UCSD-AML1 (cell line): ENCODE data around the gene NWD2.

Experiments
- DNase-seq: peaks from one replicate; lab custom pipeline; 2025; ENCODE audit not compliant: unreplicated experiment; lab: John Stamatoyannopoulos, UW

The NWD2 gene

GRCh38 chr4:37438564-37439279 is 194.2 kb downstream of the NWD2 start:
- no peak for DNase-seq

GRCh38 chr4:37439809-37440474 is 195.4 kb downstream of the NWD2 start:
- no peak for DNase-seq

DNA sequence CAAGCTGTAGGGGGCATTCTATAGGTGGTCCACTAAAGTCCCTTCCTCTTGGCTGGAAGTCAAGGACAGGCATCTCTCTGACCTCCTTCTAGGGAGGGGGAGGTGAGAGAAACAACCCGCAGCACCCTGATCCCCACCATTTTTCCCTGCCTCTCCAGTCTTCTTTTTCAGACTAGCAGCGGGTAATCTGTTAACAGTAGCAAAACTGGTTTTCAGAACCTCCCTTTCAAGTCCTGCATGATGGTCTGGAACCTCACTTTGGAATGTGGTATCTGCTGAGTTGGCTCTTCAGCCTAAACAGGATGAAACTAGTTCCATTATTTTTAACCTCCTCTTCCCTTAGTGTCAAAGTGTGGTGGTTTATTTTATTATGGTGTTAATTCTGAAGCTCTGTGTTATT is 196.0 kb downstream of the NWD2 start:
- no peak for DNase-seq

GRCh38 chr4:37441231-37442061 is 196.9 kb downstream of the NWD2 start:
- DNase-seq = no peak

DNA sequence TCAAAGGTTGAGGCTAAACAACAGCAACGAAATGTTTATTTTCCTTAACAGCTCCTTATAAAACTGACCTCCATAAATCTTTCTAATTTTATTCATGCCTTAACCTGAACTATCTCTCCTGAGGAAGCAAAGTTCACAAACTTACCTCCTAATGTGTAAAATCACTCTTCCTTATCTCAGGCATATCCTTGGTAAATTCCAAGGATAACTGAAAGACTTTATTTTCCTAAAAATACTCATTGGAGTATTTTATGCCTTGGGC is 197.4 kb downstream of the NWD2 start:
- DNase-seq = no peak

- no peak for DNase-seq
Observed at GRCh38 chr4:37443137-37443536, 198.6 kb downstream of the NWD2 start.

DNA sequence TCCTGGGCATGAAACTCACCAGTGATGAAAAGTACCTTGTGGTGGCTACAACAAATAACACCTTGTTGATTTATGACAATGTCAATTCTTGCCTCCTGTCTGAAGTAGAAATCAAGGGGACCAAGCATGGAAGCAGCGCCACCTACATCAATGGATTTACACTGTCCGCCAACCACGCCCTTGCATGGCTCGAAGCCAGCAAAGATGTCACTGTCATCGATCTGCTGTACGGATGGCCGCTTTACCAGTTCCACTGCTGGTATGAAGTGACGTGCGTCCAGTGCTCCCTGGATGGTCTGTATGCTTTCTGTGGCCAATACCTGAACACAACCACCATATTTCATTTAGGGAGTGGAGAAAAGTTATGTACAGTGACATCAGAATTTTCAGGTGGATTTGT is 200.5 kb downstream of the NWD2 start:
- no peak for DNase-seq

DNA sequence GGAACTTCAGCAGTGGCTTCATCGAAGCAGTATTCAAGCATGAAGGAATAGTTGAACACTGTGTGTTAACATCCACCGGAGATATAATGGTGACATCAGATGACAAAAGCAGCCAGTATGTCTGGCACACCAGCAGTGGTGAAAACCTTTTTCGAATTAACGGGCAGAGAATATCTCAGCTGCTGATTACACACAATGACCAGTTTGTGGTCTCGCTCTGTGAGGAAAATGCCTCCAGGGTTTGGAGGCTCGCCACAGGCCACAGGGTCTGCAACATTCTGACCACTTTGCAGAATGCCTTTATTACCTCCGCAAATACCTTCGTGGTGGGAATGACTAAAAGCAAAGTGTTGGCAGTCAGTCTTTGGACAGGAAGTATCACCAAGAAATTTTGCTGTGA is 201.5 kb downstream of the NWD2 start:
- DNase-seq = no peak

DNA sequence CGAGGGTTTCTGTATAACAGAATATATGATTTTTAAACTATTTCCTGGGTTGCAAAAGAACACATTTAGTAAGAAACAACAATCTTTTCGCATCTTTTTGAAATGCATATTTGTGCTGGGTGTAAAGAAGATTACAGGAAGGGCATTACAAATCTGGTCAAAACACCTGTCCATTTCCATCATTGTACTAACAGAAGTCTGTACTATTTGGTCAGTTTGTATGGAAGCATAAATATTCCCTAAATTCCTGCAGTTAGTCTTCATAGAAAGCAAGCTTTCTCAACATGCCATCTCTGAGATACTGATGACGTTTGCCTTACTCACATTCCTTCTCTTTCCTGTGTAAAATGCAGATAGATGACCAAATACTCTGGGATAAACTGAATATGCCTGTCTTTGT is 203.3 kb downstream of the NWD2 start:
- no peak for DNase-seq

- no peak for DNase-seq
Observed at GRCh38 chr4:37450309-37450708, 205.8 kb downstream of the NWD2 start.

- DNase-seq = no peak
Observed at GRCh38 chr4:37450911-37451310, 206.4 kb downstream of the NWD2 start.

DNA sequence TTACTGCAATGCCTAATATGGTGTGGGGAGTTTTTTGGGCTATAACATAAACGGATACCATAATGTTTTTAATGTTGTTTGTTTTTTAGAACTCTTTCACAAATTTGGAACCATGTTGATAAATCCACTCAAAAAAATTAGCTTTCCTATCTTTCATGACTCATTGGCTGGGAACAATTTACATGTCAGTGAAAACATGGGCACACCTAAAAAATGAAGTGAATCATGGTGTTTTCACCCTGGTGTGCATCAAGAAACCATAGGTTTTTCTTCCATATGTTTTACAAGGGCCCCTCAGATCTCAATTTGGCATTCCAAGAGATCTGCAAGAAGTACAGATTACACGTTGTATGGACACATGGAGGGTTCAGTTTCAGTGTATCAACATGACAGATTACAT is 207.1 kb downstream of the NWD2 start:
- no peak for DNase-seq

GRCh38 chr4:37452952-37453280 is 208.4 kb downstream of the NWD2 start:
- no peak for DNase-seq

DNA sequence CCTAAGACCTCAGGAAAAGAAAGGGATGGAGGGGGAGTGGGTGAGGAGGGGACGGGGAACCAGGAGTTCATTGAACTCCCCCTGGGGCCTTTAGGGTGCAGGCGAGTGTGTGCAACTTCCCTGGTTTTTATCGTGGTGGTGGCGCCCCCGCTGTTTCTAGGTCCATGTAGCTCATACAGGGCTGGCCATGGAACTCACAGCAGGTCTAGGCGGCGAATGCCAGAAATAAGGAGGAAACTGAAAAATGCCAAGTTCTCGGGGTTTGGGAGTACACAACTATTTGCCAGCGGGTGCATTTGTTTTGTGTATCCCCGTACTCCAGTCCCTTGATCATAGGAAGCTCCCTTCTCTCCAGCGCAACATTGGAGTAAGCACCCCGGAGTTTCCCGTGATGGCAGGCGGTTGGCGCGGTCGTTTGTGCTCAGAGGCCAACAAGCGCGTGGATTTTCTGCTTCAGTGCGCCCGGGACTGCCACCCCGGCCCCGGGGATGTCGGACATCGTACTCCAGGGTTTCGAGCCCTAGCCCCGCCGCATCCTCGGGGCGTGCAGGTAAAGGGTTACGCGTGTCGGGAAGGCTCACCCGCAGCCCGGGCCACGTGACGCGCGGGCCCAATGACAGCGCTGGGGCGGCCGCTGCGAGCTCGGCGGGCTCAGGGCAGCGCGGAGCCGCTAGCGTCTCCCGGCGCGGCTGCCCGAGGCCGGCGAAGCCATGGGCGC is 208.9 kb downstream of the NWD2 start:
- DNase-seq = no peak

GRCh38 chr4:37453999-37454800 is 209.7 kb downstream of the NWD2 start:
- no peak for DNase-seq

DNA sequence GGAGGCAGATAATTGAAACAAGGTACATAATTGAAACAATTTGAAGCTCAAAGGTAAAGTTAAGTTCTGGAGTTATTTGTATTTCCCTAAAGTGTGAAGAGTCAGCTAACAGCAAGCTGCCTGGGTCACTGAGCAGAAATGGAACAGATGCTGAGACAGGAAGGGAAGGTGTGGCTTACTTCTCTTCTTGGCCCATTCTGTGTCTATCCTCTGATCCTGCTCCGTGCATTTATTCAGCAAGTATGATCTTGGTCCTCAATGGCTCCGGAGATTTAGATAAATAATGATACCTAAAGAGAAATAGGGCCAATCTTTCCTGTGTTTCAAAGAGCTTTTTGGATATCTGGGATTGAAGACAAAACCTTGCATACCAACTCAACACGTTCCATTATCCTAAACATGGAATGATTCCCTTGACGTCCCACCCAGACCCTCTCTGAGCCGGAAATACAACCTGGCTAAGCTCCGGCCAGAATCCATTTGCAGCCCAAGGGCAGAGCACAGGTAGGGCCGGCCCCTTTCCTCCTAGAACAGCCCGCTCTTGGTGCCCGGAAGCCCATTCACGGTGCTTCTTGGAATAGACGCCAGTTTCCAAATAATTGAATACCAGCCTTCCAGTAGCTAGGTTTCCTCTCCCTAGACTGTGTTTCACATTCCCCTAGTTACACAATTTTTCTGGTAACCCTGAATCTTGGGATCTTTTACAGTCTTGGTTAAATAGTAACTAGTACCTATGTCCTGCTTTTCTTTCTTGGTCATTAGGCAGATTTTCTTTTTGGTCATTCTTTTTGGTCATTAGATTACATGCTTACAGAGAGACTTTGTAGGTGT is 211.0 kb downstream of the NWD2 start:
- no peak for DNase-seq

- DNase-seq = no peak
Observed at GRCh38 chr4:37461801-37462200, 217.3 kb downstream of the NWD2 start.

DNA sequence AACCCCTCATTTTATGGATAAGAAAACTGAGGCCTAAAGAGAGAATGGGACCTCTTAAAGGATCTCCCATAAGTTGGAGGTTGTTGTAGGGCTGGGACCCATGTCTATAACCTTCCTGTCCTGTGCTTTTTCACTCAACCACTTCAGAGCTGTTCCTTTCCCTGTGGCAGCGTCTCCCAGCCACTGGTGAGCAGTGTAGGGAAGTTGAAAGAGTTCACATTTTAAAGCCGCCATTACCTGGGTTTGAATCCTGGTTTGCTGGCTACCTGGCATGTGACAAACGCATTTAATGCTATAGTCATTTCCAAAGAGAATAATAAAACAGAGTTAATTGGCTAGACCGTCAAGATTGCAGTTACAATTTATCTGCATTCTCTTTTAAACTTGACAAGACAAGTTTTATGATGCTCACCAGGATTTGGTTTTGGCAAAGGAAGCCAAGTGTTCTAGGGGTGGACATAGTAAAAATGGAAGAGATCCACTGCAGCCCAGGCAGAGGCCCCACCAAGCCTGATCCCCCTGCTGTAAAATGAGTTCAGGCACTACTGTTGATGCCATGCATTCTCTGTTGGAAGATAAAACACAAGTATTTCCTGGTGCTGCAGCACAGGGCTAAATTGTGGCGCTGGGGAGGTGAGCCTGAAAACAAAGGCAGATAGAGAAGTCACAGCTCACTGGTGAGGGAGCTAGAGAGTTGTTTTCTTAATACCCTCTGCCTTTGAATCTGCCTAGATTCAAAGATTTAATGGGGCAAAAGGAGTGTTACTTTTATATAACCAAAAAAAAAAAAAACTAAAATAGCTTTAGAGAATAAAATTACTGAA is 218.7 kb downstream of the NWD2 start:
- no peak for DNase-seq
